Measurements from ENCODE around the gene KRT78. TPM values are rescaled to one million over a fixed set of nuclear protein-coding genes. Genes with fewer than 3 reads are reported as not detected.
A peak's percentile ranks its signal among the peaks of the same experiment; 100 is the strongest.

KRT78 gene
- total RNA-seq, 1 donor from 2014 or later, result not detected

DNA sequence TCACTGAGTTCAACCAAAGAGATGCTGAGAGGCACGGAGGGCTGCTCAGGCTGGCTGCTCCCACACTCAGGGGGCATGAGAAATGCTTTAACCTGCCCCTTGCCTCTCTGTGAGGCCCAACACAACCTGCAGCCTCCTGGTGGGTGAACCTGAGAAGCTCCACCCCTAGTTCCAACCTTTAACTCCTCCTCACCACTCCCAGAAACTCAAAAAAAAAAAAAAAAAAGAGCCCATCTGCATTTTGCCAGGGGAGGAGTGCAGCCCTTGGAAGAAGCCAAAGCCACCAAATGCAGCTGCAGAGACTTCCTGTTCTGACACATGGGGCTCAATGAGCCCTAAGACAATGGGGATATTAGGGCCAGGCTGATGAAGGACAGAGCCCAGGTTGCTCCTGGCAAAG lies 43.8 kb downstream of the KRT78 start:
- no peak for TF ChIP-seq CTCF (conservative IDR thresholded peaks at IDR 0.05; ENCODE audit: low read depth, low read length)
- no peak overlapping the region for H3K4me3 ChIP-seq (ENCODE audit: low read depth, low read length)
- DNase-seq (ENCODE audit: low read depth), result no peak

- TF ChIP-seq CTCF (conservative IDR thresholded peaks at IDR 0.05; ENCODE audit: low read depth, low read length), result no peak
- H3K4me3 ChIP-seq (ENCODE audit: low read depth, low read length), result no peak overlapping the region
These were observed 46.4 kb downstream of the KRT78 start for GRCh38 chr12:52802442-52802841.

GRCh38 chr12:52801773-52802172 lies 47.0 kb downstream of the KRT78 start:
- no peak overlapping the region for H3K4me3 ChIP-seq (ENCODE audit: low read depth, low read length)
- no peak for TF ChIP-seq CTCF (conservative IDR thresholded peaks at IDR 0.05; ENCODE audit: low read depth, low read length)
- DNase-seq (ENCODE audit: low read depth), result no peak

More at GRCh38 chr12:52802442-52802841, 46.4 kb downstream of the KRT78 start:
- DNase-seq (ENCODE audit: low read depth), result no peak

DNA sequence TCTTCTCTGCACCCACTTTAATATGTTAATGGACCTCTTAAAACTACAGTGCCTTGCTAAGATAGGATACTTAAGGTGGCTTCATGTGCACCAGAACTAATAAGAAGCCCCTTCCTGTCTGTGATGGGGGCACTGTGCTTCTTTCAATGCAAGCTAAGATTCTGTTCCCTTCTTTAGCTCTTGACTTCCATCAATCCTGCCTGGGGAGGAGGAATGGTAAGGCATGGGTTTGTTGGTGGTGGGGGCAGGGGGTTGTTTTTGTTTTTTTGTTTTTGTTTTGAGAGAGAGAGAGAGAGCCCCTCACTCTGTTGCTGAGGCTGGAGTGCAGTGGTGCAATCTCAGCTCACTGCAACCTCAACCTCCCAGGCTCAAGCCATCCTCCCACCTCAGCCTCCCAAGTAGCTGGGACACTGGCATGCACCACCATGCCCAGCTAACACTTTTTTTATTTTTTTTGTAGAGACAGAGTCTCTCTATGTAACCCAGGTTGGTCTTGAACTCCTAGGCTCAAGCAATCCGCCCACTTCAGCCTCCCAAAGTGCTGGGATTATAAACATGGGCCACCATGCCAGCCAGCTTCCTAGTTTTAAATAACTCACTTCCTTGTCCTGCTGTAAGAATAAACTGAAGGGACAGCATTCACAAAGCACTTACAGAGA lies 48.4 kb downstream of the KRT78 start:
- no peak overlapping the region for H3K4me3 ChIP-seq (ENCODE audit: low read depth, low read length)
- no peak for DNase-seq (ENCODE audit: low read depth)
- no peak for TF ChIP-seq CTCF (conservative IDR thresholded peaks at IDR 0.05; ENCODE audit: low read depth, low read length)

GRCh38 chr12:52799505-52800211 lies 49.1 kb downstream of the KRT78 start:
- DNase-seq (ENCODE audit: low read depth), result no peak
- no peak overlapping the region for H3K4me3 ChIP-seq (ENCODE audit: low read depth, low read length)
- TF ChIP-seq CTCF (conservative IDR thresholded peaks at IDR 0.05; ENCODE audit: low read depth, low read length), result no peak

DNA sequence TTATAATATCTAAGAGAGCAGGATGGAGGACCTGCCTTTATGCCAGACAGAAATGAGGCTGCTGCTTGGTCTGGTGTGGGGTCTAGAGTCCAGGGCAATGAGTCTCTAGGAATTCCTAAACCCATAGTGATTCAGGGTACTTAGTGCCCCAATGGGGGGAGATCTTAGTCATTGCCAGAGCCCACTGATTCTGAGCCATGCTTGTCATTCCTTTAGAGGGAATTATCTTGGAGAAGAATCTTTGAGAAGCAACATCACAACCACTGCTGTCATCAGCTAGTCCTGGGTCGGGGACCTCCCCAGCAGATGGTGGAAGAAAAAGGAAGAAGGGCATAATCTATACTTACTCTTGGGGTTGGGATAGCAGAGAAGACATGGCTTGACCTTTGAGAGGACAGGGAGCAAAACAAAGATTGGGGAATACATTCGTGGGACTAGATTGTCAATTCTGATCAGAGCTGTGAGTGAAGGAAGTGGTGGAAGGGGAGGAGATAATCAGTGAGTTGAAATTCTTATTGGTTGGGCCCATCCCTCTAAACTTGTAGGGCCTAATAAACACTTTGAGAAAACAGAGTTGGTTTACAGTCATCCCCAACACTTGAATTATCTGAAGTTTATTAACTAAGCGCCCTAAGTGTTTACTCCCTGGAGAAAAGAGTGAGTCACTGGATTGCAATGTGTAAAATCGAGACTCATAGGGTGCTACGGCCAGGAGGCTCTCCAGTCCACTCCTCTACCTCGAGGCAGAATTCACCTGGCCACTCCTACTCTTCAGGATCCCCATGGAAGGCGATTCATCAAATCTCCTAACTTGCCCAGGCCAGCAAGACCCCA lies 49.9 kb downstream of the KRT78 start:
- TF ChIP-seq CTCF (conservative IDR thresholded peaks at IDR 0.05; ENCODE audit: low read depth, low read length), result no peak
- H3K4me3 ChIP-seq (ENCODE audit: low read depth, low read length), result no peak overlapping the region
- peak; percentile 67 for DNase-seq (ENCODE audit: low read depth)
